Endothelial cell (in vitro differentiated cells): ENCODE measurements around the gene PCSK6. TPM values are rescaled to one million over a fixed set of nuclear protein-coding genes. Genes with fewer than 3 reads are reported as not detected.

Source experiments
- DNase-seq: peaks from one replicate; pipeline ENCODE4 v3.0.0; 2021; ENCODE audit warnings: low spot score
- H3K27ac Mint-ChIP-seq: one replicate; pipeline ENCODE4 v1.8.0; 2021; ENCODE audit warnings: mixed read lengths, inconsistent platforms; ENCODE audit not compliant: unreplicated experiment
- H3K27me3 Mint-ChIP-seq: one replicate; pipeline ENCODE4 v1.8.0; 2021; ENCODE audit warnings: mild to moderate bottlenecking, moderate library complexity, mixed read lengths, inconsistent platforms; ENCODE audit not compliant: unreplicated experiment
- H3K36me3 Mint-ChIP-seq: one replicate; pipeline ENCODE4 v1.8.0; 2021; ENCODE audit warnings: mild to moderate bottlenecking, low read depth, mixed read lengths, inconsistent platforms; ENCODE audit not compliant: unreplicated experiment
- H3K4me1 Mint-ChIP-seq: one replicate; pipeline ENCODE4 v1.8.0; 2021; ENCODE audit warnings: mild to moderate bottlenecking, mixed read lengths, inconsistent platforms; ENCODE audit not compliant: unreplicated experiment
- H3K4me3 Mint-ChIP-seq: one replicate; pipeline ENCODE4 v1.8.0; 2021; ENCODE audit warnings: mild to moderate bottlenecking, mixed read lengths, inconsistent platforms; ENCODE audit not compliant: unreplicated experiment
- H3K9me3 Mint-ChIP-seq: one replicate; pipeline ENCODE4 v1.8.0; 2021; ENCODE audit warnings: mixed read lengths, inconsistent platforms; ENCODE audit not compliant: unreplicated experiment
- total RNA-seq: library from RNA; stranded (reverse); fragmentation: NEBNext Ultra II Directional; extraction: Animal tissue kit (Norgen Biotek cat#: 25700); gene quantifications from one replicate; pipeline ENCODE4 v1.2.1, GENCODE V29; 2021; ENCODE audit not compliant: unreplicated experiment
- TF ChIP-seq, protein P1 (sequence below): fragments of 200-600 bp; sonication (generic); IDR thresholded peaks from one replicate; pipeline ENCODE4 v1.5.0; 2021; ENCODE audit warnings: antibody characterized with exemption; ENCODE audit not compliant: unreplicated experiment

Gene PCSK6
- total RNA-seq, 1 donor from 2014 or later: 0.13 TPM

DNA sequence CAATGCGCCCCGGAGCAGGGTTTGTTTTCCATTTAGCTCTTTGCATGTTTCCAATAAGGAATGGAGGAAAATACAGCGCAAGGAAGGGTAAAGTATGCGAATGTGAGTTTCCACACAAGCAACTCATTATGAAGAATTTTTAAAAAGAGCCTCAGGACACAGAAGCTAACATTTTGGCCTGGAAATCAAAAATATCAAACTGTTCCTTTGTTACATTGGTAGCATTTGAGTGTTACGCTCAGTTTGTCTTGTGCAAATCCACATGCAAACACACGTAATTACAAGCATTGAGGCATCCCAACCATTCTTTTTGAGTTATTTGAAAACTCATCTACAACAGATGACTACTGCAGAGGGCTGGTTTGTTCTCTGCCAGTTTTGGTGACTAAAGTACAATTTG is 101.5 kb downstream of the PCSK6 start:
- H3K27ac Mint-ChIP-seq: no peak overlapping the region
- TF ChIP-seq, protein P1, sequence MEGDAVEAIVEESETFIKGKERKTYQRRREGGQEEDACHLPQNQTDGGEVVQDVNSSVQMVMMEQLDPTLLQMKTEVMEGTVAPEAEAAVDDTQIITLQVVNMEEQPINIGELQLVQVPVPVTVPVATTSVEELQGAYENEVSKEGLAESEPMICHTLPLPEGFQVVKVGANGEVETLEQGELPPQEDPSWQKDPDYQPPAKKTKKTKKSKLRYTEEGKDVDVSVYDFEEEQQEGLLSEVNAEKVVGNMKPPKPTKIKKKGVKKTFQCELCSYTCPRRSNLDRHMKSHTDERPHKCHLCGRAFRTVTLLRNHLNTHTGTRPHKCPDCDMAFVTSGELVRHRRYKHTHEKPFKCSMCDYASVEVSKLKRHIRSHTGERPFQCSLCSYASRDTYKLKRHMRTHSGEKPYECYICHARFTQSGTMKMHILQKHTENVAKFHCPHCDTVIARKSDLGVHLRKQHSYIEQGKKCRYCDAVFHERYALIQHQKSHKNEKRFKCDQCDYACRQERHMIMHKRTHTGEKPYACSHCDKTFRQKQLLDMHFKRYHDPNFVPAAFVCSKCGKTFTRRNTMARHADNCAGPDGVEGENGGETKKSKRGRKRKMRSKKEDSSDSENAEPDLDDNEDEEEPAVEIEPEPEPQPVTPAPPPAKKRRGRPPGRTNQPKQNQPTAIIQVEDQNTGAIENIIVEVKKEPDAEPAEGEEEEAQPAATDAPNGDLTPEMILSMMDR: no peak

DNA sequence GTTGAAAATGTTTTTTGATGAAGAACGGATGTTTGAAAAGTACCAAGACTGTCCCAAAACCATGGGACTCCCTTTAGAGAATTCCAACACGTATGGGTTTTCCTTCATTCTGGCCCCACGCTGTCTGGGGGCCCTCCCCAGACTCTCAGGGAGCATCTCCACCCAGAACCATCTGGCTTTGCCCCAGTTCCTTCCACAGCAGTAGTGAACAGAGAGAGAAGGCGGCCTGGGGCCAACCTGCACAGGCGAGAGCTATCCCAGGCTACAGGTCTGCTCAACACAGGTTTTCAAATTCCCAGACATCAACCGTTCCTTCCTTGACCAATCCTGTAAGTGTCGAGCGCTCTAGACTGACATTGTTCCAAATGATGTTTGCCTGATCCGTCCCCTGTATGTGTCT is 101.9 kb downstream of the PCSK6 start:
- no peaks in the 10 kb centered on the region for H3K9me3 Mint-ChIP-seq
- TF ChIP-seq, protein P1: no peak
- no peaks in the 10 kb centered on the region for H3K4me1 Mint-ChIP-seq
- no peak overlapping the region for H3K4me3 Mint-ChIP-seq
- no peaks in the 10 kb centered on the region for H3K36me3 Mint-ChIP-seq
- no peak overlapping the region for H3K27ac Mint-ChIP-seq
- DNase-seq: no peak
- peaks cover 17% of the 10 kb centered on the region for H3K27me3 Mint-ChIP-seq

More for the DNA sequence above, 101.5 kb downstream of the PCSK6 start:
- Mint-ChIP-seq H3K27me3 (peaks cover 17% of the 10 kb centered on the region), H3K9me3 (no peaks in the 10 kb centered on the region), H3K4me3 (no peak overlapping the region), H3K36me3 (no peaks in the 10 kb centered on the region), H3K4me1 (no peaks in the 10 kb centered on the region)
- DNase-seq: no peak

DNA sequence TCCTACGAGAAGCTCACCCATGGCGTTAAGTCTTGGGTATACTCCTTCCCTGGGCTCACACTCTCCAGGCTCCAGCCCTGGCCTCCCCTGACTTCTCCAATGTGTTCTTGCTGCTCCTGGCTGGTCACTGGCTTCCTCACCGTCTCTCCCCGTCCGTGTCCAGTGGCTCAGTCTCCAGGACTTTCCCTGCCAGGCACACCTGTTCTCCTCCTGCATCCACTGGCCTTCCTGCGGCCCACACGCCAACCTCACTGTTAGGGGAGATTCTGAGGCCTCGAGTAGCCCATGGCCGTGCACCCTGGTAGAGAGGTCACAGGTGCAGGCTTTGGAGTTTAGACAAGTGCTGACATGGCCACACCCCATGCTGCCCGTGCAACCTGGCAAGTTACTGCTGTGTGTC is 102.5 kb downstream of the PCSK6 start:
- Mint-ChIP-seq H3K9me3 (no peaks in the 10 kb centered on the region), H3K36me3 (no peaks in the 10 kb centered on the region), H3K27me3 (peaks cover 15% of the 10 kb centered on the region), H3K27ac (no peak overlapping the region), H3K4me3 (no peak overlapping the region), H3K4me1 (no peaks in the 10 kb centered on the region)
- DNase-seq: no peak
- TF ChIP-seq, protein P1: no peak

DNA sequence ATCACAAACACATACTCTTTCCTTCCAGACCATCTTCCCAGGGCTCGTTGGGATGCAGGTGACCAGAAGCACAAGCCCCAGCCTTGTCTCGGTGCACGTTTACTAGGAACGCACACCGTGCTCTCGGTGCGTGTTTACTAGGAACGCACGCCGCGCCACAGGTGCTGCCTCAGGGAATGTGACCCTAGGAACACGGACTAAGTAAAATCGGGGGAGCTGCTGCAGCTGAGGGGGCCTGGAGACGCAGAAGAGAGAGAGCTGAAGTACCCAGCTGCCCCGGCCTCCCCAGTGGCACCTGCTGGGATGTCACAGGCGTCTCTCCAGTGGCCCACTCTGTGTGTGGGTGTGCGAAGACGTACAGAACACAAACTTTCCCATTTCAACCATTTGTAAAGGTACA is 103.5 kb downstream of the PCSK6 start:
- H3K9me3 Mint-ChIP-seq: no peaks in the 10 kb centered on the region
- no peak overlapping the region for H3K27ac Mint-ChIP-seq
- H3K36me3 Mint-ChIP-seq: no peaks in the 10 kb centered on the region
- TF ChIP-seq, protein P1: no peak
- H3K4me1 Mint-ChIP-seq: no peaks in the 10 kb centered on the region
- no peak overlapping the region for H3K4me3 Mint-ChIP-seq
- no peak for DNase-seq
- H3K27me3 Mint-ChIP-seq: peaks cover 14% of the 10 kb centered on the region

DNA sequence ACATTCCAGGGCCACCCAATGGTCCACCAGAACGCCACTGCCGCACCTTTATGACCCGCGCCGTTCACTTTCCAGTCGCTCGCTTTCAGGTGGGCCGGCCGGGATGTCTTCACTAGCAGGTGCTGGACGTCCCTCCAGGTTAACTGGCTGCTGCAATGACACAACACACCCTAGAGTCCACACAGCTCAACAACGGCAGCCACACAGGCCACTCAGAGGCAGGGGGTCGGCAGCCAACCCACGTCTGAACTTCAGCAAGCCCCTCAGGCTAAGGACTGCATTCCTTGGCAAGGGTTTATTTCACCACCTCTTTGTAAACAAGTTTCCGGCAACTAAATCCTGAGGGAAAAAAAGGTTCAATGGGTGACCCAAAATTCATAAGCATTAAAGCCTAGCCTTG is 105.2 kb downstream of the PCSK6 start:
- Mint-ChIP-seq H3K4me1 (no peaks in the 10 kb centered on the region), H3K36me3 (no peaks in the 10 kb centered on the region), H3K4me3 (no peak overlapping the region), H3K27ac (no peak overlapping the region), H3K27me3 (peaks cover 11% of the 10 kb centered on the region), H3K9me3 (no peaks in the 10 kb centered on the region)
- TF ChIP-seq, protein P1: no peak
- no peak for DNase-seq
